ENCODE measurements around the gene RGS6.
"Not testable (repeated sequence)": the region's sequence is repeated elsewhere in the genome, so short reads cannot be mapped to it uniquely, and the experiment has no call there.

RGS6 gene

DNA sequence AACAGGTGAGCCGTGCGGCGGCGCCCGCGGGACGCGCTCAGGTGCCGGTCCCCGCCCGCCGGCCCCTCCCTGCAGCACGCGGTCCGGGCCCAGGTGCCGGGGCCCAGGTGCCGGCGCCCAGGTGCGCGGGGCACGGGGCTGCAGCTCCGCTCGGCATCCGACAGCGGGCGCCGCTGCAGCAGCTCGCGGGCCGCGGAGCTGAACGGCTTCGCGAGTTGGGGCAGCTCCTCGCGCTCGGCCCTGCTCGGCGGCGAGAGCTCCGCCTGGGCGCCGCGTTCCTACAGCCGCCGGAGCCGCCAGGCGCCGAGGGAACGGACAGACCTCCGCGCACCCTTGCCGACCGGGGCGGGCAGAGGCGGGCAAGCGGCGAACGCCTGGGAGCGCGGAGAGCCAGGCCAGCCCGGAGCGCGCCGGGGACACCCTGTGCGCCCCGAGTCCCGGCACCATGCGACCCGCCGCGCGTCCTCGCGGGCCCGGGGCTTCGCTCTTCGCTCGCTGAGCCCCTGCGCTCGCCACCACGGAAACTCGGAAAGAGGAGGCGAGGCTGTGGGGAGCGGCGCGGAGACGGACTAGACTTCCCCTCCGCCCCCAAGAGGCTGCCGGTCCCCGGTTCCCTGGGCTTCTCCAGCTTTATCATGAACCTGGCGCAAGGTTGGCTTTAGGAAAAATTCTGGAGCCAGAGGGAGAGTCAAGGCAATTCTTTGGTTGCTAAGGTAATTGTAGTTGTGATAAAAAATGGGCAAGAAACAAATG, at the start of gene RGS6:
Gene RGS6 (plus strand): TSS at position 201 of the 753 bp plus-strand sequence.
- peak; percentile 45 for DNase-seq

- no peak for DNase-seq
These were observed 49.1 kb upstream of the RGS6 start for GRCh38 chr14:71883094-71883493.

DNA sequence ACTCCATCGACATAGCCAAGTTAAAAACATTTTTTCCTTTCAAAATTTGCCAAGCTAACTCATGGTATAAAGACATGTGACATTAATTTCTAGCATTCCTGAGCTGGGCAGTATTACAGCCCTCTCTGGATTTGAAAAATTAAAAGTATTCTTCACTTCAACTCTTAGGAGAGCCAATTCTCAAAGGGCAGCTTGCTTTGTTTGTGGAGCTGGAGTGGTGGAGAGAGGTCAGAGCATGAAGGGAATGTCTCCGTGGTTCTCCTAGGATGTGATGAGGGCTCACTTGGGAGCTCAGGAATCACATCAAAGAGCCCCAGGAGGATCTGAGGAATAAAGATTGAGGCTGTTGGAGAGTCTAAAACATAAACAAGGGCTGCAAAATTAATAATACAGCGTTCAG, 46.9 kb upstream of the RGS6 start:
- DNase-seq = no peak

DNA sequence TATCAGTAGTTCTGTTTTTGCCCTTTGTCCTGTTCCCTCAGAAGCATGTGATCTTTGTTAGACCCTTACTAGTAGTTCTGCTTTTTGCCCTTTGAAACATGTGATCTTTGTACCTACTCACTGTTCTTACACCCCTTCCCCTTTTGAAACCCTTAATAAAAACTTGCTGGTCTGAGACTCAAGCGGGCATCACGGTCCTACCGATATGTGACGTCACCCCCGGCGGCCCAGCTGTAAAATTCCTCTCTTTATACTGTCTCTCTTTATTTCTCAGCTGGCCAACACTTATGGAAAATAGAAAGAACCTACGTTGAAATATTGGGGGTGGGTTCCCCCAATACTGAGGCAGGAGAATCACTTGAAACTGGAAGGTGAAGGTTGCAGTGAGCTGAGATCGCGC, 44.4 kb upstream of the RGS6 start:
- not testable (repeated sequence) for DNase-seq

GRCh38 chr14:71890541-71890940, 41.7 kb upstream of the RGS6 start:
- no peak for DNase-seq

- no peak for DNase-seq
These were observed 41.0 kb upstream of the RGS6 start for GRCh38 chr14:71891185-71891584.

DNA sequence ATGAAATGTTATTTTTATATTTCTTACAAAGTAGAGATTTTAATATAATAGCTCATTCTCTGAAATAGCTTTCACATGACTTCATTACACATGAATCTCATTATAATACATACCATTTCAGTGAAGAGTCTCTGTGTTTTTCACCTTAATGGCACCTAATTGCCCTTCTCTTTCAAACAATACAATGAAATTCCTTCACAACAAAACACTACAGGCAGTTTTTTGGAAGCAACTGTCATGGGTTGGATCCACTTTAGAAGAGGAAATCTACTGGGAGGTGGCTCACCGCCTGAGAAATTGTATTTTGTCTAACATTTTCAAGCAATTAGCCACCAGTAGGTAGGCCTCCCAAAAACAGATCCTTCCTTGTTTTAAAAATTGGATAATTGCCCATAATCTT, 40.3 kb upstream of the RGS6 start:
- DNase-seq = no peak

DNA sequence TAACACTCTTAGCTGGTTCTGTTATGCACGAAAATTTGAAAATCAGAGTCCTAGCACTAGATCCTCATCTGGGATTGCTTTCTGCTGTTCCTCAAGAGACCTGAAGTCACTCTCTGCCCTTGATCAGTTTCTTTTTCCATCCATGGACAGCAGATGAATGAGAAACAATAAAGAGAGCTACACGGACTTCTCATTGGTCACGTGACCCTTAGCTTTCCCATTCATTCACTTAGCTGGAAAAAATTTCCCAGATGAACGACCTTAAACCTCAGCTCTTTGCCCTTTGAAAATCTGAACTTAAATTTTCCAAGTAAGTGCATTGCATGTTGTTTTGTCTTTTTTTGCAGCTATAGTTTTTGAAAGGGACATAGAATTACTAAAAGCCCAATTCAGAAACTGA, 27.2 kb upstream of the RGS6 start:
- DNase-seq = no peak

- DNase-seq = no peak
These were observed 26.4 kb upstream of the RGS6 start for GRCh38 chr14:71905860-71906259.

DNA sequence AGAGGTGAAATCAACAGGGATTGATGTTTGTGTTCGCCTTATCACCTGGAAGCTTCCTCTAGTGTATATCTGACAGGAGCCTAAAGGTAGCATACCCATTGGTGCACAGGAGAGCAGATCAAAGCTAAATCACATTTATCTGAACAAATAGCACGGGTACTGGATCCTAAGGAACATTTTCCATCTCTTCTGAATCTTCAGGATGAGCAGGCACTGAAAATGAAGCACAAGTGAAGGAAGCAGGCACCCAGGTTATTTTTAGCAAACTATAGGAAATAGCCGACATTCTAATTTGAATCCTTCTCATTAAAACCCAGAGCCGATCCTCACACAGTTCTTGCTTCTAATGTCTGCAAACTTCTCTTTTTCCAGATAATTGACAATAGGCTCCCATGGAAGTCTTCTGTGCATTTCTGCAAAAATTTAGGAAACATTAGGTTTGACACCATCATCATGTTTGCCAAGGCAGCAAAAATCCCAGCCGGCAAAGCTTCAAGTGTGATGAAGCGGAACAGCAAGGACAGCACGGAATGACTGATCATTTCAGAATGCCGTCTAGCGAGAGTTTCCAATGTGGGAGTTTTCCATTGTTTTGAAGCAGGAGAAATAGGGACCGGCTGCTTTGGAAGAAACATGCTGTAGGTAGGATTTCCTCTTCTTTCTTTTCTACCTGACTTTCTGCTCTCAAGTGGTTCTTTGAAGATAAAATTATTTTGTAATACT, 24.3 kb upstream of the RGS6 start:
- DNase-seq = no peak

DNA sequence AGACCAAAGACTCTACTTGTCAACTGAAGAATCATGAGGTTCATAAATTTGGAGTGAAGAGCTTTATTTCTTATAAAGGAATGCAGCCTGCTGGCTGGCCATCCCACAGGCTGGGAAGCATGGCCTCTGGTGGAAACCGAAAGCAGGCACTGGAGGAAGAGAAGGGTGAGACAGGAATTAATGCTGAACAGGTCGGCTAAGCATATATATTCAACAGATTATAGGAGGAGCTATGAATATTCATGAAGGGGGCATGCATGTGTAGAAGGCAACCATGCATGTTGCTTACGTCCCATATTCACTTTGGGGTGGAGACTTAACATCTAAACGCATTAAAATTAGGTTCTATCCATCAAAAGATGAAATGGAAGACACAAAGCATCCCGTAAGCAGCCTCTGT, 20.6 kb upstream of the RGS6 start:
- no peak for DNase-seq

- peak; percentile 36 for DNase-seq
These were observed 18.9 kb upstream of the RGS6 start for GRCh38 chr14:71913342-71913741.

DNA sequence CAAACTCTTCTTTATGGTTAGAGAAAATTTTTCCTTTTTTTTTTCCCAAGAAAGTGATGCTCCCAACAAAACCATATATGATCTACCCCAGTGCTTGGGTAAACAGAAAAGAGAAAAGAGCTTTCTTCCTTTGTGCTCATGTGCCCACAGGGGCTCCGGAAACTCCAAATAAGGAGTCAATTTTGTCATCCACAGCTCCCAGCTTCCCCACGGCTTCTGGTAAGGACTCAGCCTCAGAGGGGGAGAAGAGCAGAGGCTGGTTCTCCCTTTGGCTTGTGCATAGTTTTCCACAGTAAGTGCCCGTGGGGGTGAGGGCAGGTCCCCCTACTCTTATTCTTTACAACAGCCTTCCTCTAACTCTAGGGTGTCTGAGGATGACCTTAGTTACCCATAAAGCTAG, 13.3 kb upstream of the RGS6 start:
- DNase-seq = no peak

- DNase-seq = no peak
These were observed 8.7 kb upstream of the RGS6 start for GRCh38 chr14:71923513-71923912.

- DNase-seq = peak; percentile 32
These were observed 569 bp upstream of the RGS6 start for GRCh38 chr14:71931492-71932228.

DNA sequence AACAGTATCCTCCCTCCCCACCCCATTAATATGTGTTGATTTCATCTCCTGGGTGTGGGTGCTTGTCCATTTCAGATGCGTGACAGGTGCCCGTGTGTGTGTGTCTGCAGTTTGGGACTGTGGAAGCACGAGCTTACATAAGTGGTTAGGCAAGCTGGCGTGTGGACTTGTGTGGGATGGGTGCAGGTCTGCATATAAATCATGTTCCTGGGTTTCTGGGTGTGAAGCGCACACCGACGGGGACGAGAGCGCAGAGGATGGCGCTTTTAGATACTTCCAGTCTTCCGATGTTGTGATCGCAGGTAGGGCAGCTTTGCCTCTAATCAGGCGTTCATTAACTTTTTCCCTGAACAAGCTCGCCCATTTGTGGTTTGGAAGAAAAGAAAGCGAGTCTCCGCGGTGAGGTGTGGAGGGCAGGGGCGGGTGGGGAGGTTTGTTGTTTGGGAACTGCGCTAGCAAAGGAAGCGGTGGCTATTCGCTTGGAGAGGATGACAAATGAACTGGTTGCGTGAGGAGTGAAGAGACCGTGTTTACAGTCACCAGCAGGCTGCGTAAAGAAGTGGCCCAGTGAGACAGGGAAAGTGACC, 865 bp downstream of the RGS6 start:
- DNase-seq = peak; percentile 34

GRCh38 chr14:71938273-71938672, 6.0 kb downstream of the RGS6 start:
- not testable (repeated sequence) for DNase-seq

GRCh38 chr14:71939344-71939743, 7.1 kb downstream of the RGS6 start:
- not testable (repeated sequence) for DNase-seq

- not testable (repeated sequence) for DNase-seq
These were observed 8.3 kb downstream of the RGS6 start for GRCh38 chr14:71940500-71940899.

DNA sequence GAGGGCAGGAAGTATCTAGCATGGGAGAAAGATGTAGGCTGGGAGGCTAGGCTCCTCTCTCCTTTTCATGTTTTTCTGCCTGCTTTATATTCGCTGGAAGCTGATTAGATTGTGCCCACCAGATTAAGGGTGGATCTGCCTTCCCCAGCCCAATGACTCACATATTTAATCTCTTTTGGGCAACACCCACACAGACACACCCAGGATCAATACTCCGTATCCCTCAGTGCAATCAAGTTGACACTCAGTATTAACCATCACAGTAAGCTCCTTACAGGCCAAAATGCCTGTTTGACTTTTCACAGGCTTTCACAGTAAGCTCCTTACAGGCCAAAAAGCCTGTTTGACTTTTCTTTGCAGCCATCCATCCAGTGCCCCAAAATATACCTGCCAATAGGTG, 9.4 kb downstream of the RGS6 start:
- DNase-seq = not testable (repeated sequence)

DNA sequence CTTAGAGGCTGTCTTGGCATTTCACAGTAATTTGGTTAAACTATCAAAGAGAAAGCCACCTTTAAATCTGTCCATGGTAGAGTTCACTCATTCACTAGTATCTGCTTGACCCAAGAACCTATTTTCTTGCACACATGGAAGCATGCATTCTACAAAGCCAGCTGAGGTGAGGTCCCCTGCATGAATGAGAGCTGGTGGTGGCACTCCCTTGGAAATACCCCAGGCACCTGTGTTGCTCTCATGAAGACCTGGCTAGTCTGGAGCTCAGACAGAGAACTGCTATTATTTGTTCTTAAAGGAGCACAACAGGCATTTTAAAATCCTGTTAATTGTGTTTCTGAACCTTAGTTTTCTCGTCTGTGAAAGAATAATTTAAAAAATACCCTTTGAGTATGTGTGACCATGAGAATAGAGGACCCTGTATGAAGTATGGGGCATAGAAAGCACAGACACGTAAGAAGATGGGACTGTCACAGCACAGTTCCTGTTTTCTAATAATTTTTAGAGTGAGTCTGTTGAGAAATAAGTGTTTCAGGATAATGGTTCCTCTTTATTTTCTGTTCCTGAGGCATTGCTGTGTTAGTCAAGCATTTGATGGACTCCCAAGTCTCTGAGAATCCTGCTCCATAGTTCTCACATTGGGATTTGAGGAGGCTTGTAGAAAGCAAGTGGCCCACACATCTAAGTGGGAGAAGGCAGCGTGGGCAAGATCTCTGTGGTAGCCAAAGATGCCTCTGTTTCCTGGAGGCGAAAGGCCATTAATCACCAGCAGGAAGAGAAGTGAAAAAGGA, 10.9 kb downstream of the RGS6 start:
- DNase-seq = no peak

GRCh38 chr14:71943695-71944018, 11.4 kb downstream of the RGS6 start:
- DNase-seq = no peak

Measured in left hindlimb (tissue), 1 donor.